Subcutaneous preadipocyte (primary cell): ENCODE results near the gene LRRC73. TPM values are rescaled to one million over a fixed set of nuclear protein-coding genes. Genes with fewer than 3 reads are reported as not detected.

ENCODE experiments used
- small RNA-seq: library from RNA; depleted of rRNA; stranded (forward); fragments of <200 nt; gene quantifications from one replicate; pipeline ENCODE3, GENCODE V24; 2012
- total RNA-seq: library from RNA; depleted of rRNA; stranded (reverse); fragments of >200 nt; gene quantifications from 2 replicates; pipeline ENCODE4 v1.2.3, GENCODE V29; 2012

Gene LRRC73, protein sequence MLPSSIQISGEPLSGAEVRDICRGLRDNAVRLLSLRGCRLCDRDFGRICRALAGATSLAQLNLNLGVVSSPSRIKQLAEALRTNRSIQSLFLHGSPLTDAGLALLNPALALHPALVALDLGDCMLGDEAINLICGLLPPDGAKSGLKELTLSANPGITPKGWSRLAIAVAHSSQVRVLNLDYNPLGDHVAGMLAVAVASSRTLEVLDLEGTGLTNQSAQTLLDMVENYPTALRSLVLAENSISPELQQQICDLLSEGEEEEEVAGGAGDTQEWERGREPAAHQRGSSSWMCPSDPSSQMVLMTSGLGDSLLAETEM
- total RNA-seq: 0.37 and 1.4 TPM in 2 replicates

GRCh38 chr6:43509984-43510826 is at the start of gene LRRC73:
Gene LRRC73, minus strand, starts transcription at chr6:43510346. Its CDS starts 561 bp downstream, at chr6:43509785.

DNA sequence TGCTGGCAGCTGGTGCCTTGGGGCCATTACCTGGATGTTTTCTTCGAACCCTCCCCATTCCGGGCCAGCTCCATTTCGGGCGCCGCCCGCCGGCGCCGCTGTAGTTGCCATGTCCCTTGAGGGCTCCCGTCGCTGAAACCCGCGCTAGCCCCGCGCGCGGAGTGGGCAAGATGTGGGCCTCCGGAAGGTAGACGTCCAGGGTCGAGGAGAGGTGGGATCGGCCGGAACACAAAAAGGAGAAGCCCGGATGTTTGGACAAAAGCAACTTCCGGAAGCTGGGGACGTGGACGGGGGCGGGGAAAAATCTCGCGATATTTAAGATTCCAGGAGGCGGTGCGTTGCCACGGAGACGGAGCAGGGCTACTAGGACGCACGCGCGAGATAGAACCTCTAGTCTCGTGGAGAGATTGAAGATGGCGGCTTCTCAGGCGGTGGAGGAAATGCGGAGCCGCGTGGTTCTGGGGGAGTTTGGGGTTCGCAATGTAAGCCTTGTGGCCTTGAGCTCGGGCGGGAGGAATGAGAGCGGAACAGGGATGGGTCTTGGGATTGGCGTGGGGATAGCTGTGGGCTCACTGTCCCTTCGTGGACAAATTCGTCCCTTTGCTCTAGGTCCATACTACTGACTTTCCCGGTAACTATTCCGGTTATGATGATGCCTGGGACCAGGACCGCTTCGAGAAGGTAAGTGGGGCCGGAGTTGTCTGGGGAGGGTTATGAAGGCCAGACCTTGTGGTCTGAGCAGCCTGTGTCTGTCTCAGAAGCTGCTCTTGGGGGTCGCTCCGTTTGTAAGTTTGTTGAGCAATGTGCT is 6.8 kb upstream of the LRRC73 start, which contains the start of the genes POLR1C and YIPF3:
Gene POLR1C, plus strand, starts transcription at position 393 of the 808 bp plus-strand sequence. Its CDS starts 21 bp downstream, at position 414.
Gene YIPF3, minus strand, starts transcription at position 230 of the 808 bp plus-strand sequence. Its CDS starts 119 bp downstream, at position 111.

GRCh38 chr6:43477235-43478007 is 32.7 kb downstream of the LRRC73 start, which contains the start of gene TJAP1:
Gene TJAP1, plus strand, starts transcription at chr6:43477570. Its CDS starts 21,432 bp downstream, at chr6:43499002.

Small RNA genes within 50 kb of the gene (small RNA-seq; reads per million reads assigned to genes)
- gene RF00426: not detected
- not detected for gene RNU6-1113P

Other genes starting within 250 kb of the LRRC73 start
- not detected in 2 replicates for gene SLC22A7, start 212.1 kb downstream of the LRRC73 start, total RNA-seq
- gene CRIP3, start 201.5 kb downstream of the LRRC73 start, total RNA-seq: 0.39 TPM in 1 of 2 replicates, not detected in the other
- 7.7 and 9.8 TPM in 2 replicates for gene ZNF318, start 140.7 kb downstream of the LRRC73 start, total RNA-seq
- 23.1 and 30.7 TPM in 2 replicates for gene ABCC10, start 82.8 kb downstream of the LRRC73 start, total RNA-seq
- gene DLK2, start 54.8 kb downstream of the LRRC73 start, total RNA-seq: 0.20 TPM in 1 of 2 replicates, not detected in the other
- 13.6 and 15.6 TPM in 2 replicates for gene TJAP1, start 32.8 kb downstream of the LRRC73 start, total RNA-seq
- gene YIPF3, start 6.6 kb upstream of the LRRC73 start, total RNA-seq: 62.8 and 68.0 TPM in 2 replicates
- gene POLR1C, start 6.7 kb upstream of the LRRC73 start, total RNA-seq: 47.5 and 51.8 TPM in 2 replicates
- 33.4 and 53.6 TPM in 2 replicates for gene XPO5, start 65.7 kb upstream of the LRRC73 start, total RNA-seq
- 22.4 and 30.1 TPM in 2 replicates for gene POLH, start 65.8 kb upstream of the LRRC73 start, total RNA-seq
- 35.6 and 50.0 TPM in 2 replicates for gene GTPBP2, start 118.9 kb upstream of the LRRC73 start, total RNA-seq
- gene MAD2L1BP, start 125.5 kb upstream of the LRRC73 start, total RNA-seq: 16.0 and 26.1 TPM in 2 replicates
- 0.39 and 0.73 TPM in 2 replicates for gene RSPH9, start 134.7 kb upstream of the LRRC73 start, total RNA-seq
- 34.6 and 35.6 TPM in 2 replicates for gene MRPS18A, start 177.4 kb upstream of the LRRC73 start, total RNA-seq